Measurements from ENCODE around the gene PRR12. TPM values are rescaled to one million over a fixed set of nuclear protein-coding genes. Genes with fewer than 3 reads are reported as not detected.

The PRR12 gene
- polyA plus RNA-seq, 1 donor (not counting 4 experiments of a cell fraction or from before 2014, with no cell fraction given) = 0.35 TPM

GRCh38 chr19:49573009-49573408 is 18.0 kb upstream of the PRR12 start:
- Histone ChIP-seq H4K20me1 (ENCODE audit: control insufficient read depth, extremely low read depth, insufficient read depth, low read length) (no peaks in the 10 kb centered on the region), H3K79me2 (ENCODE audit: control insufficient read depth, insufficient read depth, low read length) (peaks cover 33% of the 10 kb centered on the region), H3K27me3 (ENCODE audit: control insufficient read depth, extremely low read depth, insufficient read depth, low read length) (no peaks in the 10 kb centered on the region), H3K36me3 (ENCODE audit: control insufficient read depth in 2 of 2, extremely low read depth in 1 of 2, insufficient read depth in 2 of 2, low read length in 2 of 2) (peaks cover 6 to 8% of the 10 kb centered on the region in 2 experiments), H3K4me2 (ENCODE audit: control insufficient read depth, extremely low read depth, insufficient read depth, low read depth, low read length) (no peak overlapping the region), H3K9me1 (ENCODE audit: control insufficient read depth, extremely low read depth, insufficient read depth, low read length) (no peaks in the 10 kb centered on the region), H3K9ac (ENCODE audit: control insufficient read depth, extremely low read depth, insufficient read depth, low read length) (no peak overlapping the region), H3K4me3 (ENCODE audit: control insufficient read depth in 2 of 3, extremely low read depth in 1 of 3, insufficient read depth in 2 of 3, low read depth in 1 of 3, low read length in 3 of 3) (no peak overlapping the region), H3K9me3 (ENCODE audit: control insufficient read depth, low read depth, low read length) (no peaks in the 10 kb centered on the region), H3K27ac (ENCODE audit: control insufficient read depth, insufficient read depth, low read length) (no peak overlapping the region), H2AFZ (ENCODE audit: control insufficient read depth, low read length) (no peak overlapping the region), H3K4me1 (ENCODE audit: control insufficient read depth, extremely low read depth, insufficient read depth, low read length) (peaks cover 5% of the 10 kb centered on the region)
- TF ChIP-seq EZH2 (IDR thresholded peaks at IDR 0.05; ENCODE audit: low read length) = no peak
- no peak for TF ChIP-seq CTCF (optimal IDR thresholded peaks at IDR 0.05 in 1 of 3, IDR thresholded peaks at IDR 0.05 in 1 of 3, conservative IDR thresholded peaks at IDR 0.05 in 1 of 3; ENCODE audit: extremely low read depth in 1 of 3, insufficient read depth in 2 of 3, low read length in 3 of 3)
- no peak for DNase-seq (ENCODE audit: low read depth, low spot score)
- dilution Hi-C loops (cut with MboI; ENCODE audit: extremely low pct_ligation_motif_present, low sequenced_read_pairs) = no loop called here
- no peak for FAIRE-seq

- no peak overlapping the region for H3K4me2 ChIP-seq (ENCODE audit: control insufficient read depth, extremely low read depth, insufficient read depth, low read depth, low read length)
- no peaks in the 10 kb centered on the region for H3K27me3 ChIP-seq (ENCODE audit: control insufficient read depth, extremely low read depth, insufficient read depth, low read length)
- DNase-seq (ENCODE audit: low read depth, low spot score) (no peak), FAIRE-seq (no peak)
- H3K27ac ChIP-seq (ENCODE audit: control insufficient read depth, insufficient read depth, low read length) = no peak overlapping the region
- peaks cover 5% of the 10 kb centered on the region for H3K4me1 ChIP-seq (ENCODE audit: control insufficient read depth, extremely low read depth, insufficient read depth, low read length)
- no peak overlapping the region for H3K9ac ChIP-seq (ENCODE audit: control insufficient read depth, extremely low read depth, insufficient read depth, low read length)
- no peaks in the 10 kb centered on the region for H3K9me1 ChIP-seq (ENCODE audit: control insufficient read depth, extremely low read depth, insufficient read depth, low read length)
- no peak overlapping the region for H3K4me3 ChIP-seq (ENCODE audit: control insufficient read depth in 2 of 3, extremely low read depth in 1 of 3, insufficient read depth in 2 of 3, low read depth in 1 of 3, low read length in 3 of 3)
- H3K36me3 ChIP-seq (ENCODE audit: control insufficient read depth in 2 of 2, extremely low read depth in 1 of 2, insufficient read depth in 2 of 2, low read length in 2 of 2) = peaks cover 6 to 7% of the 10 kb centered on the region in 2 experiments
- H2AFZ ChIP-seq (ENCODE audit: control insufficient read depth, low read length) = no peak overlapping the region
- H4K20me1 ChIP-seq (ENCODE audit: control insufficient read depth, extremely low read depth, insufficient read depth, low read length) = no peaks in the 10 kb centered on the region
- TF ChIP-seq EZH2 (IDR thresholded peaks at IDR 0.05; ENCODE audit: low read length) (no peak), CTCF (optimal IDR thresholded peaks at IDR 0.05 in 1 of 3, IDR thresholded peaks at IDR 0.05 in 1 of 3, conservative IDR thresholded peaks at IDR 0.05 in 1 of 3; ENCODE audit: extremely low read depth in 1 of 3, insufficient read depth in 2 of 3, low read length in 3 of 3) (no peak)
- dilution Hi-C loops (cut with MboI; ENCODE audit: extremely low pct_ligation_motif_present, low sequenced_read_pairs) = no loop called here
- peaks cover 34% of the 10 kb centered on the region for H3K79me2 ChIP-seq (ENCODE audit: control insufficient read depth, insufficient read depth, low read length)
- H3K9me3 ChIP-seq (ENCODE audit: control insufficient read depth, low read depth, low read length) = no peaks in the 10 kb centered on the region
Measured at GRCh38 chr19:49573425-49573824, 17.6 kb upstream of the PRR12 start.

All from keratinocyte (primary cell).